HG02678 (cell line): ENCODE results near the gene STX2.
"Not testable (repeated sequence)": the region's sequence is repeated elsewhere in the genome, so short reads cannot be mapped to it uniquely, and the experiment has no call there.

Experiments
- ATAC-seq: cut with Tn5 transposase; IDR thresholded peaks from one replicate; pipeline ENCODE4 v1.9.1; 2021; ENCODE audit warnings: mild to moderate bottlenecking, moderate library complexity; ENCODE audit not compliant: unreplicated experiment

STX2 gene

GRCh38 chr12:130870442-130871285 is 31.6 kb upstream of the STX2 start:
- peak; percentile 54 for ATAC-seq

GRCh38 chr12:130868412-130868811 is 29.4 kb upstream of the STX2 start:
- no peak for ATAC-seq

- ATAC-seq: no peak
Observed at GRCh38 chr12:130863298-130863697, 24.2 kb upstream of the STX2 start.

GRCh38 chr12:130862771-130863170 is 23.7 kb upstream of the STX2 start:
- ATAC-seq: not testable (repeated sequence)

- no peak for ATAC-seq
Observed at GRCh38 chr12:130862161-130862560, 23.1 kb upstream of the STX2 start.

GRCh38 chr12:130860311-130860710 is 21.3 kb upstream of the STX2 start:
- ATAC-seq: no peak

GRCh38 chr12:130859161-130859560 is 20.1 kb upstream of the STX2 start:
- no peak for ATAC-seq

- no peak for ATAC-seq
Observed at GRCh38 chr12:130858084-130858483, 19.0 kb upstream of the STX2 start.

GRCh38 chr12:130856088-130856487 is 17.0 kb upstream of the STX2 start:
- no peak for ATAC-seq

- no peak for ATAC-seq
Observed at GRCh38 chr12:130850418-130851021, 11.5 kb upstream of the STX2 start.

GRCh38 chr12:130849561-130850417 is 10.7 kb upstream of the STX2 start:
- ATAC-seq: no peak

GRCh38 chr12:130848785-130849305 is 9.8 kb upstream of the STX2 start:
- not testable (repeated sequence) for ATAC-seq

GRCh38 chr12:130848105-130848504 is 9.1 kb upstream of the STX2 start:
- not testable (repeated sequence) for ATAC-seq

GRCh38 chr12:130847112-130847511 is 8.1 kb upstream of the STX2 start:
- no peak for ATAC-seq

- no peak for ATAC-seq
Observed at GRCh38 chr12:130846369-130846768, 7.3 kb upstream of the STX2 start.

GRCh38 chr12:130839770-130840404 is 837 bp upstream of the STX2 start:
- no peak for ATAC-seq

GRCh38 chr12:130838284-130838950 is 633 bp downstream of the STX2 start:
- peak; percentile 31 for ATAC-seq

- ATAC-seq: no peak
Observed at GRCh38 chr12:130835436-130835835, 3.6 kb downstream of the STX2 start.

- no peak for ATAC-seq
Observed at GRCh38 chr12:130835011-130835410, 4.0 kb downstream of the STX2 start.

GRCh38 chr12:130832561-130833209 is 6.4 kb downstream of the STX2 start:
- no peak for ATAC-seq
